ENCODE measurements around the gene CACNA1C.
A peak's percentile ranks its signal among the peaks of the same experiment; 100 is the strongest.

Gene CACNA1C

GRCh38 chr12:2289525-2289924 lies 236.7 kb downstream of the CACNA1C start:
- no peak for TF ChIP-seq CTCF (IDR thresholded peaks at IDR 0.05; ENCODE audit: low read depth, low read length)
- H3K4me3 ChIP-seq (ENCODE audit: low read depth, low read length), result no peak overlapping the region

GRCh38 chr12:2290091-2290490 lies 237.3 kb downstream of the CACNA1C start:
- TF ChIP-seq CTCF (IDR thresholded peaks at IDR 0.05; ENCODE audit: low read depth, low read length), result no peak
- H3K4me3 ChIP-seq (ENCODE audit: low read depth, low read length), result no peak overlapping the region

GRCh38 chr12:2290516-2291065 lies 237.8 kb downstream of the CACNA1C start:
- H3K4me3 ChIP-seq (ENCODE audit: low read depth, low read length), result no peak overlapping the region
- TF ChIP-seq CTCF (IDR thresholded peaks at IDR 0.05; ENCODE audit: low read depth, low read length), result no peak

GRCh38 chr12:2291182-2291832 lies 238.5 kb downstream of the CACNA1C start:
- TF ChIP-seq CTCF (IDR thresholded peaks at IDR 0.05; ENCODE audit: low read depth, low read length), result peak; percentile 59
- no peak overlapping the region for H3K4me3 ChIP-seq (ENCODE audit: low read depth, low read length)

- no peak for TF ChIP-seq CTCF (IDR thresholded peaks at IDR 0.05; ENCODE audit: low read depth, low read length)
Measured at GRCh38 chr12:2291947-2292346, 239.2 kb downstream of the CACNA1C start.

GRCh38 chr12:2292560-2292959 lies 239.8 kb downstream of the CACNA1C start:
- TF ChIP-seq CTCF (IDR thresholded peaks at IDR 0.05; ENCODE audit: low read depth, low read length), result no peak
- H3K4me3 ChIP-seq (ENCODE audit: low read depth, low read length), result no peak overlapping the region

More at GRCh38 chr12:2291947-2292346, 239.2 kb downstream of the CACNA1C start:
- H3K4me3 ChIP-seq (ENCODE audit: low read depth, low read length), result no peak overlapping the region

GRCh38 chr12:2294651-2295475 lies 242.1 kb downstream of the CACNA1C start:
- no peak overlapping the region for H3K4me3 ChIP-seq (ENCODE audit: low read depth, low read length)
- no peak for TF ChIP-seq CTCF (IDR thresholded peaks at IDR 0.05; ENCODE audit: low read depth, low read length)

All from WI38 (cell line).